Daoy (cell line): ENCODE results near the gene KLHDC7B. TPM values are rescaled to one million over a fixed set of nuclear protein-coding genes. Genes with fewer than 3 reads are reported as not detected.
A peak's percentile ranks its signal among the peaks of the same experiment; 100 is the strongest.

Experiments
- DNase-seq: peaks from one replicate; pipeline ENCODE4 v3.0.0-alpha.2; 2015; ENCODE audit warnings: low read depth
- total RNA-seq: library from RNA; depleted of rRNA; stranded (reverse); fragments of >200 nt; shearing (Covaris generic); gene quantifications from 2 replicates; pipeline ENCODE4 v1.2.3, GENCODE V29; 2014; rRNA removed

The KLHDC7B gene
- total RNA-seq, 1 experiment from 2014 or later, result 0.06 TPM

GRCh38 chr22:50587407-50587806, 41.7 kb downstream of the KLHDC7B start:
- no peak for DNase-seq

GRCh38 chr22:50595189-50595588, 49.5 kb downstream of the KLHDC7B start:
- no peak for DNase-seq

- no peak for DNase-seq
These were observed 51.4 kb downstream of the KLHDC7B start for GRCh38 chr22:50597097-50597496.

GRCh38 chr22:50599816-50600455, 54.2 kb downstream of the KLHDC7B start:
- peak; percentile 60 for DNase-seq

GRCh38 chr22:50600538-50600937, 54.8 kb downstream of the KLHDC7B start, which contains the start of gene MAPK8IP2:
Gene MAPK8IP2, plus strand, starts transcription at chr22:50600793. Its CDS starts 26 bp downstream, at chr22:50600819.
- no peak for DNase-seq

Other genes with a start within 250 kb of the KLHDC7B start
- gene PLXNB2, start 238.3 kb upstream of the KLHDC7B start, total RNA-seq, result 35.8 and 42.4 TPM in 2 replicates
- gene DENND6B, start 218.9 kb upstream of the KLHDC7B start, total RNA-seq, result 0.09 and 1.3 TPM in 2 replicates
- gene PPP6R2, start 202.6 kb upstream of the KLHDC7B start, total RNA-seq, result 29.3 and 39.1 TPM in 2 replicates
- gene SBF1, start 70.9 kb upstream of the KLHDC7B start, total RNA-seq, result 40.5 and 47.0 TPM in 2 replicates
- 0.03 and 0.23 TPM in 2 replicates for gene ADM2, start 64.4 kb upstream of the KLHDC7B start, total RNA-seq
- gene MIOX, start 59.0 kb upstream of the KLHDC7B start, total RNA-seq, result not detected in 2 replicates
- gene LMF2, start 38.2 kb upstream of the KLHDC7B start, total RNA-seq, result 13.9 and 25.4 TPM in 2 replicates
- 70.7 and 85.0 TPM in 2 replicates for gene NCAPH2, start 37.7 kb upstream of the KLHDC7B start, total RNA-seq
- gene SCO2, start 20.3 kb upstream of the KLHDC7B start, total RNA-seq, result 9.4 and 11.5 TPM in 2 replicates
- gene TYMP, start 15.9 kb upstream of the KLHDC7B start, total RNA-seq, result 5.1 and 5.3 TPM in 2 replicates
- 0.51 TPM in 1 of 2 replicates, not detected in the other for gene SYCE3, start 17.0 kb downstream of the KLHDC7B start, total RNA-seq
- 6.1 and 7.9 TPM in 2 replicates for gene CPT1B, start 32.5 kb downstream of the KLHDC7B start, total RNA-seq
- 18.3 and 26.2 TPM in 2 replicates for gene CHKB, start 37.0 kb downstream of the KLHDC7B start, total RNA-seq
- 3.7 and 4.4 TPM in 2 replicates for gene MAPK8IP2, start 54.9 kb downstream of the KLHDC7B start, total RNA-seq
- 12.5 and 16.0 TPM in 2 replicates for gene ARSA, start 82.3 kb downstream of the KLHDC7B start, total RNA-seq
- 0.33 and 0.46 TPM in 2 replicates for gene SHANK3, start 126.9 kb downstream of the KLHDC7B start, total RNA-seq
- gene ACR, start 192.3 kb downstream of the KLHDC7B start, total RNA-seq, result not detected in 2 replicates
- gene RABL2B, start 237.7 kb downstream of the KLHDC7B start, total RNA-seq, result 11.5 and 17.3 TPM in 2 replicates